M059J (cell line): Measurements from ENCODE around the gene FAM47E. TPM values are rescaled to one million over a fixed set of nuclear protein-coding genes. Genes with fewer than 3 reads are reported as not detected.

ENCODE experiments used
- total RNA-seq: library from RNA; depleted of rRNA; stranded (reverse); fragments of >200 nt; shearing (Covaris generic); gene quantifications from 2 replicates; pipeline ENCODE4 v1.2.3, GENCODE V29; 2014; rRNA removed

Gene FAM47E
- total RNA-seq, 1 experiment from 2014 or later: not detected

Other genes starting within 250 kb of the FAM47E start
- not detected in 2 replicates for gene CXCL9, start 244.2 kb upstream of the FAM47E start, total RNA-seq
- gene CXCL10, start 228.2 kb upstream of the FAM47E start, total RNA-seq: 1.1 and 5.4 TPM in 2 replicates
- gene CXCL11, start 215.7 kb upstream of the FAM47E start, total RNA-seq: 0.37 and 0.74 TPM in 2 replicates
- gene ART3, start 177.0 kb upstream of the FAM47E start, total RNA-seq: not detected in 2 replicates
- 55.4 and 59.2 TPM in 2 replicates for gene NUP54, start 103.3 kb upstream of the FAM47E start, total RNA-seq
- 97.3 and 105 TPM in 2 replicates for gene SCARB2, start 37.9 kb upstream of the FAM47E start, total RNA-seq
- gene STBD1, start 55.0 kb downstream of the FAM47E start, total RNA-seq: 4.0 and 6.2 TPM in 2 replicates
- not detected in 2 replicates for gene CCDC158, start 169.4 kb downstream of the FAM47E start, total RNA-seq
- gene SHROOM3, start 183.5 kb downstream of the FAM47E start, total RNA-seq: 12.9 and 15.7 TPM in 2 replicates